CD4-positive, alpha-beta T cell treated with Interferon gamma for 1 hour (primary cell): ENCODE results near the gene NFIB.

Experiments used
- DNase-seq: peaks from one replicate; pipeline ENCODE4 v3.0.0-alpha.2; 2020

NFIB gene

GRCh38 chr9:14303100-14303499 is 10.8 kb downstream of the NFIB start:
- no peak for DNase-seq

GRCh38 chr9:14302405-14302804 is 11.5 kb downstream of the NFIB start:
- no peak for DNase-seq

GRCh38 chr9:14301583-14302021 is 12.3 kb downstream of the NFIB start:
- DNase-seq: no peak

- DNase-seq: no peak
Measured at GRCh38 chr9:14301006-14301405, 12.9 kb downstream of the NFIB start.

- no peak for DNase-seq
Measured at GRCh38 chr9:14300588-14300987, 13.4 kb downstream of the NFIB start.

GRCh38 chr9:14300040-14300439 is 13.9 kb downstream of the NFIB start:
- no peak for DNase-seq

- no peak for DNase-seq
Measured at GRCh38 chr9:14298601-14299022, 15.3 kb downstream of the NFIB start.

- no peak for DNase-seq
Measured at GRCh38 chr9:14296495-14297113, 17.3 kb downstream of the NFIB start.

GRCh38 chr9:14294659-14295058 is 19.3 kb downstream of the NFIB start:
- DNase-seq: no peak

GRCh38 chr9:14293801-14294200 is 20.1 kb downstream of the NFIB start:
- DNase-seq: no peak

GRCh38 chr9:14292181-14292739 is 21.7 kb downstream of the NFIB start:
- no peak for DNase-seq

GRCh38 chr9:14289916-14290315 is 24.0 kb downstream of the NFIB start:
- DNase-seq: no peak

GRCh38 chr9:14288433-14288832 is 25.5 kb downstream of the NFIB start:
- no peak for DNase-seq

GRCh38 chr9:14286121-14286520 is 27.8 kb downstream of the NFIB start:
- no peak for DNase-seq

- DNase-seq: no peak
Measured at GRCh38 chr9:14283276-14283675, 30.7 kb downstream of the NFIB start.

GRCh38 chr9:14281876-14282275 is 32.1 kb downstream of the NFIB start:
- no peak for DNase-seq

- no peak for DNase-seq
Measured at GRCh38 chr9:14281136-14281795, 32.7 kb downstream of the NFIB start.

- DNase-seq: no peak
Measured at GRCh38 chr9:14279671-14280070, 34.3 kb downstream of the NFIB start.

GRCh38 chr9:14278291-14278721 is 35.6 kb downstream of the NFIB start:
- no peak for DNase-seq

- DNase-seq: no peak
Measured at GRCh38 chr9:14277761-14278160, 36.2 kb downstream of the NFIB start.

GRCh38 chr9:14277244-14277643 is 36.7 kb downstream of the NFIB start:
- DNase-seq: no peak

GRCh38 chr9:14275331-14275730 is 38.6 kb downstream of the NFIB start:
- no peak for DNase-seq

GRCh38 chr9:14273696-14274121 is 40.2 kb downstream of the NFIB start:
- no peak for DNase-seq

- no peak for DNase-seq
Measured at GRCh38 chr9:14272927-14273528, 40.9 kb downstream of the NFIB start.
